ENCODE measurements around the gene PRAMEF9.
"Not testable (repeated sequence)": the region's sequence is repeated elsewhere in the genome, so short reads cannot be mapped to it uniquely, and the experiment has no call there.

The PRAMEF9 gene

DNA sequence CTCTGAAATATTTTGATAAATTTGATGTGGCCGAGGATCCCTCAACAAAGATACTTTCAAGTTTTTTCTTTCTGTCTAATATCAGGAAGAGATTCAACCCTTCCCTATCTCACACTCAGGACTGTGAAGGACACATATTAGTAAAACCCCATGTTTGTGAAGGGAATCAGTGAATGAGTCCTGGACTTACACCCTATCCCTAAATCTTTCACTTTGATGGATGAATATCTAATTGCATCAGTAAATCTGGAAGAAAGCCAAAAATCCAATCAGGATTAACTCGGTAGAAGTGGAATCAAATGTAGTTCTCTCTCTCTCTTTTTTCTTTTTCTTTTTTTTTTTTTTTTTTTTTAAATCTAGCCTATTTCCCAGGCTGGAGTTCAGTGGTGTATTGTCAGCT, at the start of gene PRAMEF9:
PRAMEF9 (plus strand) TSS at position 301 of the 400 bp plus-strand sequence. CDS start 3,433 bp downstream, outside the sequence.
- not testable (repeated sequence) for H3K9ac ChIP-seq (ENCODE audit: insufficient read length, low read depth)

GRCh38 chr1:13155909-13156308, 15.7 kb upstream of the PRAMEF9 start, which contains the start of gene PRAMEF26:
Gene PRAMEF26 (minus strand): TSS chr1:13156009. CDS start chr1:13153095, 2,914 bp downstream.
- not testable (repeated sequence) for H3K4me3 ChIP-seq (ENCODE audit: insufficient read length, low read depth); H3K9ac ChIP-seq (ENCODE audit: insufficient read length, low read depth); DNase-seq (ENCODE audit: low read depth, low spot score); H3K36me3 ChIP-seq (ENCODE audit: insufficient read depth, insufficient read length, low read length); H3K27me3 ChIP-seq (ENCODE audit: insufficient read depth, insufficient read length); H3K9me3 ChIP-seq (ENCODE audit: insufficient read depth, low read length); H3K4me1 ChIP-seq (ENCODE audit: insufficient read depth, insufficient read length)

More for the DNA sequence above, at the start of gene PRAMEF9:
- not testable (repeated sequence) for H3K9me3 ChIP-seq (ENCODE audit: insufficient read depth, low read length); DNase-seq (ENCODE audit: low read depth, low spot score); H3K4me3 ChIP-seq (ENCODE audit: insufficient read length, low read depth); H3K36me3 ChIP-seq (ENCODE audit: insufficient read depth, insufficient read length, low read length); H3K27me3 ChIP-seq (ENCODE audit: insufficient read depth, insufficient read length); H3K4me1 ChIP-seq (ENCODE audit: insufficient read depth, insufficient read length)

DNA sequence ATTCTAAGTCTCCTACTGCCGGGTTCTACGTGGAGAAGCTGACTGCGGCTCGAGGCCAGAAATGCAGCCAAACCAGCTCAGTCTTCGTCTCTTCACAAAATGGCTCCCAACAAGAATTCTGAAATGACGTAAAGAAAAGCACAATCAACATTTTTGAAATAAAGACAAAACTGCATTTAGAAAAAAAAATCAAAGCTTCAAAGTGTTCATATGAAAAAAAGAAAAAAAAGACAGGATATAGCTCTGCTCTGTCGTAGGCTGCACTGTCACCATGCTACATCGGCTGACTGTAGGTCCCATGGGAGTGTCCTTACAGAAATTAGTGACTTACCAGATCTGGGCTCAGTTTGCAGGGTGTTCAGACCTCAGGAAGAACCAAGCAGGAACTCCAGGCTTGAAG, 6.1 kb upstream of the PRAMEF9 start, which contains the start of gene HNRNPCL4:
HNRNPCL4 (minus strand) TSS at position 101 of the 400 bp plus-strand sequence. CDS start 164 bp downstream, outside the sequence.
- H3K9me3 ChIP-seq (ENCODE audit: insufficient read depth, low read length); H3K27me3 ChIP-seq (ENCODE audit: insufficient read depth, insufficient read length); H3K9ac ChIP-seq (ENCODE audit: insufficient read length, low read depth); H3K4me3 ChIP-seq (ENCODE audit: insufficient read length, low read depth); H3K36me3 ChIP-seq (ENCODE audit: insufficient read depth, insufficient read length, low read length); H3K4me1 ChIP-seq (ENCODE audit: insufficient read depth, insufficient read length); DNase-seq (ENCODE audit: low read depth, low spot score): not testable (repeated sequence)

DNA sequence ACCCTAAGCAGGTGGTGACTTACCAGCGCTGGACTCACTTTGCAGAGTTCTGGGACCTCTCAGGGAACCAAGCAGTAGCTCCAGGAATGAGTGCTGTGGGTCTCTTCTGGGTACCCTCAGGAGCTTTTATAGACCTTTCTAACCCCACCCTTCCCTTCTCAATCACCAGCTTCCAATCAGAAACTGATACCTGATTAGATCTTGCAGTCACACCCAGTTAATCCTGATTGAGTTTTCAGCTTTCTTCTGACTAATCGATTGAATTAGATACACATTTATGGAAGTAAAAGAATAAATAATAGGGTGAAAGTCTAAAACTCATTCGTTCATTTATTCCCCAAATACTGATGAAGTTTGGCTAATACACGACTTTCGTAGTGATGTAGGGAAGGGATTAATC, 29.7 kb downstream of the PRAMEF9 start, which contains the start of gene PRAMEF13:
PRAMEF13 (minus strand) TSS at position 101 of the 400 bp plus-strand sequence. CDS start 1,820 bp downstream, outside the sequence.
- not testable (repeated sequence) for DNase-seq (ENCODE audit: low read depth, low spot score); H3K9ac ChIP-seq (ENCODE audit: insufficient read length, low read depth); H3K4me3 ChIP-seq (ENCODE audit: insufficient read length, low read depth)

DNA sequence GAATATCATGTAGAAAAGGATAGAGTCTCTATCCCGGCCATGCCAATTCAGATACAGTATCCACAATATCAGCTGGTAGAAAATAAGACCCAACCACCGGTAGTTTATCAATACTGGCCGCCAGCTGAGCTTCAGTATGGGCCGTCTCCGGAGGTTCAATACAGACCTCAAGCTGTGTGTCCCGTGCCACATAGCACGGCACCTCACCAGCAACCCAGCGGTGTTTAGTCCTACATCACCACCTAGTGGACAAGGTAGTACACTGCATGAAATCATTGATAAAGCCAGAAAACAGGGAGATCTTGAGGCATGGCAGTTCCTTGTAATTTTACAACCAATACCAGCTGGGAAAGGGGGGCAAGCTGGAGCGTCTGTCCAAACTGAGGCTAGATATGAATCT, 37.1 kb downstream of the PRAMEF9 start:
- not testable (repeated sequence) for H3K36me3 ChIP-seq (ENCODE audit: insufficient read depth, insufficient read length, low read length); H3K4me3 ChIP-seq (ENCODE audit: insufficient read length, low read depth); H3K27me3 ChIP-seq (ENCODE audit: insufficient read depth, insufficient read length); H3K9ac ChIP-seq (ENCODE audit: insufficient read length, low read depth); DNase-seq (ENCODE audit: low read depth, low spot score); H3K4me1 ChIP-seq (ENCODE audit: insufficient read depth, insufficient read length); H3K9me3 ChIP-seq (ENCODE audit: insufficient read depth, low read length)

More for the DNA sequence above, 29.7 kb downstream of the PRAMEF9 start, which contains the start of gene PRAMEF13:
- not testable (repeated sequence) for H3K36me3 ChIP-seq (ENCODE audit: insufficient read depth, insufficient read length, low read length); H3K27me3 ChIP-seq (ENCODE audit: insufficient read depth, insufficient read length); H3K9me3 ChIP-seq (ENCODE audit: insufficient read depth, low read length); H3K4me1 ChIP-seq (ENCODE audit: insufficient read depth, insufficient read length)

GRCh38 chr1:13216619-13217018, 45.0 kb downstream of the PRAMEF9 start:
- not testable (repeated sequence) for H3K4me1 ChIP-seq (ENCODE audit: insufficient read depth, insufficient read length); DNase-seq (ENCODE audit: low read depth, low spot score); H3K9ac ChIP-seq (ENCODE audit: insufficient read length, low read depth); H3K4me3 ChIP-seq (ENCODE audit: insufficient read length, low read depth); H3K9me3 ChIP-seq (ENCODE audit: insufficient read depth, low read length); H3K36me3 ChIP-seq (ENCODE audit: insufficient read depth, insufficient read length, low read length); H3K27me3 ChIP-seq (ENCODE audit: insufficient read depth, insufficient read length)

DNA sequence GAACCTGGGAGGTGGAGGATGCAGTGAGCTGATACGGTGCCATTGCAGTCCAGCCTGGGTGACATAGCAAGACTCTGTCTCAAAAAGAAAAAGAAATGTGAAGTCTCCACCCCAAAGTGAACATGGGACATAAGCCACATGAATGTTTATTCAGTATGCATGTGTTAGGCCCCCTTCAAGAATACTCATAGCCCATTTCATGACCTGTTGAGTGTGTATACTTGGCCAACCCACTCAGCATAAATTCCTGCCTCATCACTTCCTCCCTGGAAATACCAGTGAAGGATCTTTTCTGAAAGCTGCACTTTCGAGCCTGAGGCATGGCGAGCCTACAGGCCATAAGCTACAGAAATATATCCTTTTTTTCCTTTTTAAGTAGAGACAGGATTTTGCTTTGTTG, 47.6 kb downstream of the PRAMEF9 start:
- H3K36me3 ChIP-seq (ENCODE audit: insufficient read depth, insufficient read length, low read length); H3K9me3 ChIP-seq (ENCODE audit: insufficient read depth, low read length); H3K9ac ChIP-seq (ENCODE audit: insufficient read length, low read depth); H3K4me3 ChIP-seq (ENCODE audit: insufficient read length, low read depth); H3K4me1 ChIP-seq (ENCODE audit: insufficient read depth, insufficient read length); H3K27me3 ChIP-seq (ENCODE audit: insufficient read depth, insufficient read length); DNase-seq (ENCODE audit: low read depth, low spot score): not testable (repeated sequence)

DNA sequence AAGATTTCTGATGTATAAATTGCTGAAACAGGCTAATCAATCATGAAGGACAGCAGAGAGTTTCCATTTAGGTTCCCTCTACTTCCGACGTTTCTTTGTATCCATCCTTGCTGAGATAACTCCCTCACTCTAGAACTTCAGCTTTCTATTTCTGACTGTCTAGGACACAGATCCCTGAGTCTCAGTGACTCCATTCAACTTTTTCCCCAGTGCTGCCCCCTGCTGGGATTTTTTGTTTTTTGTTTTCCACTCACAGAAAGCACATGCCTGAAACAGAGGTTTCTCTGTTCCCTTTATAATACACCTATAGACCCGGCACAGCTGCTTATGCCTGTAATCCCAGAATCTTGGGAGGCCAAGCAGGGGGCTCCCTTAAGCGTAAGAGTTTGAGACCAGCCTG, 51.1 kb downstream of the PRAMEF9 start:
- not testable (repeated sequence) for H3K36me3 ChIP-seq (ENCODE audit: insufficient read depth, insufficient read length, low read length); H3K9me3 ChIP-seq (ENCODE audit: insufficient read depth, low read length); H3K9ac ChIP-seq (ENCODE audit: insufficient read length, low read depth); H3K4me1 ChIP-seq (ENCODE audit: insufficient read depth, insufficient read length); DNase-seq (ENCODE audit: low read depth, low spot score); H3K4me3 ChIP-seq (ENCODE audit: insufficient read length, low read depth); H3K27me3 ChIP-seq (ENCODE audit: insufficient read depth, insufficient read length)

- Histone ChIP-seq H3K27me3 (ENCODE audit: insufficient read depth, insufficient read length) (peaks cover 10% of the 10 kb centered on the region), H3K9ac (ENCODE audit: insufficient read length, low read depth) (no peak overlapping the region), H3K4me1 (ENCODE audit: insufficient read depth, insufficient read length) (no peaks in the 10 kb centered on the region), H3K4me3 (ENCODE audit: insufficient read length, low read depth) (no peak overlapping the region), H3K36me3 (ENCODE audit: insufficient read depth, insufficient read length, low read length) (no peaks in the 10 kb centered on the region), H3K9me3 (ENCODE audit: insufficient read depth, low read length) (no peaks in the 10 kb centered on the region)
- TF ChIP-seq SUZ12 (IDR thresholded peaks at IDR 0.05; ENCODE audit: extremely low read depth, insufficient read depth, insufficient read length) (no peak), YY1 (IDR thresholded peaks at IDR 0.05; ENCODE audit: insufficient read depth, insufficient read length) (no peak), ZNF274 (IDR thresholded peaks at IDR 0.05; ENCODE audit: low read depth, low read length) (no peak)
- DNase-seq (ENCODE audit: low read depth, low spot score): no peak
Measured at GRCh38 chr1:13224480-13225060, 52.9 kb downstream of the PRAMEF9 start.

DNA sequence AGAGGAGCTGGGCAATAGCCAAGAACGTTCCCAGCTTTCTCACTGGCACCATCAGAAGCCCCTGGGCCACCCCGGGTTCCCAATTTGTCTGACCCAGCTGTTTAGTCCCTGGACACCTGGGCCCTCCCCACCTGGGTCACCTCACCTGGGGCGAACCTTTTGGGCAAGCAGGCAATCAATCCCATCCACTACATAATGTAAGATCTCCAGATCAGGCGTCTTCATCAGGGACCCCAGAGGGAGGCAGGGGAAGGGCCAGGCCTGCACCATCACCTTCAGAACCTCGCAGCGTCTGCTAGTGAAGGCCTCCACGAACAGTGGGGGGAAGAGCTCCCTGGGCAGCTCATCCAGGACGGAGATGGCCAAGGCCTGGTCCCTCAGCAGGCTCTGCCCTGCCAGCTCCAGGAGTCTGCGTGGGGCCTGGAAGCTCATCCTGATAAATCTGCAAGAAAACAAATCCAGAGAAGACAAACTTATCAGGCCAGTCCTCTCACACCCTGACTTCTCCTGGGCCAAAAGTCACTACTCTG, 54.1 kb downstream of the PRAMEF9 start, which contains the start of gene PRAMEF18:
PRAMEF18 (minus strand) TSS at position 480 of the 530 bp plus-strand sequence; CDS start at position 432, 48 bp downstream.
- not testable (repeated sequence) for H3K9me3 ChIP-seq (ENCODE audit: insufficient read depth, low read length); H3K9ac ChIP-seq (ENCODE audit: insufficient read length, low read depth); DNase-seq (ENCODE audit: low read depth, low spot score); H3K4me3 ChIP-seq (ENCODE audit: insufficient read length, low read depth); H3K4me1 ChIP-seq (ENCODE audit: insufficient read depth, insufficient read length); H3K36me3 ChIP-seq (ENCODE audit: insufficient read depth, insufficient read length, low read length)
- peaks cover 10% of the 10 kb centered on the region for H3K27me3 ChIP-seq (ENCODE audit: insufficient read depth, insufficient read length)

DNA sequence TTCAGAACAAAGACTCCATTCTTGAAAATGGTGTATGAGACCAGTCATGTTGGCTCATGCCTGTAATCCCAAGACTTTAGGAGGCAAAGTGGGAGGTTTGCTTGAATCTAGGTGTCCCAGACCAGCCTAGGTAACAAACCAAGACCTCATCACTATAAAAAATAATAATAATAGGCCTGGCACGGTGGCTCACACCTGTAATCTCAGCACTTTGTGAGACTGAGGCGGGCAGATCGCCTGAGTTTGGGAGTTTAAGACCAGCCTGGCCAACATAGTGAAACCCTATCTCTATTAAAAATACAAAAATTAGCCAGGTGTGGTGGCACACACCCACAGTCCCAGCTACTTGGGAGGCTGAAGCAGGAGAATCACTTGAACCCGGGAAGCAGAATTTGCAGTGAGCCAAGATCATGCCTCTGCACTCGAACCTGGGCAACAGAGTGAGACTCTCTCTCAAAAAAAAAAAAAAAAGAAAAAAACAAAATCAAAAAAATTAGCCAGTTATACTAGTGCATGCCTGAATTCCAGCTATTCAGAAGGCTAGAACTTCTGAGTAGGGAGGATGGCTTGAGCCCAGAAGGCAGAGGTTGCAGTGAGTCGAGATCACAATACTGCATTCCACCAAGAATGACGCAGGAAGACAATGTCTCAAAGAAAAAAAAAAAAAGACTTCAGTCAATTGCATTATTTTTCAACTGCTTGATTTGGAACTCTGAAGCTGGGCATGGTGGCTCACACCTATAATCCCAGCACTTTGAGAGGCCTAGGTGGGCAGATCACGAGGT, 55.8 kb downstream of the PRAMEF9 start:
- H3K36me3 ChIP-seq (ENCODE audit: insufficient read depth, insufficient read length, low read length); H3K4me3 ChIP-seq (ENCODE audit: insufficient read length, low read depth); H3K4me1 ChIP-seq (ENCODE audit: insufficient read depth, insufficient read length); DNase-seq (ENCODE audit: low read depth, low spot score); H3K9ac ChIP-seq (ENCODE audit: insufficient read length, low read depth); H3K9me3 ChIP-seq (ENCODE audit: insufficient read depth, low read length): not testable (repeated sequence)
- H3K27me3 ChIP-seq (ENCODE audit: insufficient read depth, insufficient read length): peaks cover 10% of the 10 kb centered on the region
